HG02970 (cell line): ENCODE measurements around the gene PCDHGB3.
"Not testable (repeated sequence)": the region's sequence is repeated elsewhere in the genome, so short reads cannot be mapped to it uniquely, and the experiment has no call there.

Source experiments
- ATAC-seq: cut with Tn5 transposase; IDR thresholded peaks from one replicate; pipeline ENCODE4 v1.9.1; 2021; ENCODE audit warnings: mild to moderate bottlenecking, moderate library complexity, moderate number of reproducible peaks; ENCODE audit not compliant: unreplicated experiment, low FRiP score

Gene PCDHGB3

DNA sequence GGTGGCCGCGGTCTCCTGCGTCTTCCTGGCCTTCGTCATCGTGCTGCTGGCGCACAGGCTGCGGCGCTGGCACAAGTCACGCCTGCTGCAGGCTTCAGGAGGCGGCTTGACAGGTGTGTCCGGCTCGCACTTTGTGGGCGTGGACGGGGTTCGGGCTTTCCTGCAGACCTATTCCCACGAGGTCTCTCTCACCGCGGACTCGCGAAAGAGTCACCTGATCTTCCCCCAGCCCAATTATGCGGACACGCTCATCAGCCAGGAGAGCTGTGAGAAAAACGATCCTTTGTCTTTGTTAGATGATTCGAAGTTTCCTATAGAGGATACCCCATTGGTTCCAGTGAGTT lies 45.2 kb downstream of the PCDHGB3 start:
- ATAC-seq: not testable (repeated sequence)

- peak; percentile 57 for ATAC-seq
Measured at GRCh38 chr5:141417494-141418172, 47.6 kb downstream of the PCDHGB3 start, which contains the start of gene PCDHGB7. PCDHGB7 (plus strand) TSS chr5:141417677; CDS start chr5:141417860, 183 bp downstream.

GRCh38 chr5:141419074-141419880 lies 49.2 kb downstream of the PCDHGB3 start:
- no peak for ATAC-seq

DNA sequence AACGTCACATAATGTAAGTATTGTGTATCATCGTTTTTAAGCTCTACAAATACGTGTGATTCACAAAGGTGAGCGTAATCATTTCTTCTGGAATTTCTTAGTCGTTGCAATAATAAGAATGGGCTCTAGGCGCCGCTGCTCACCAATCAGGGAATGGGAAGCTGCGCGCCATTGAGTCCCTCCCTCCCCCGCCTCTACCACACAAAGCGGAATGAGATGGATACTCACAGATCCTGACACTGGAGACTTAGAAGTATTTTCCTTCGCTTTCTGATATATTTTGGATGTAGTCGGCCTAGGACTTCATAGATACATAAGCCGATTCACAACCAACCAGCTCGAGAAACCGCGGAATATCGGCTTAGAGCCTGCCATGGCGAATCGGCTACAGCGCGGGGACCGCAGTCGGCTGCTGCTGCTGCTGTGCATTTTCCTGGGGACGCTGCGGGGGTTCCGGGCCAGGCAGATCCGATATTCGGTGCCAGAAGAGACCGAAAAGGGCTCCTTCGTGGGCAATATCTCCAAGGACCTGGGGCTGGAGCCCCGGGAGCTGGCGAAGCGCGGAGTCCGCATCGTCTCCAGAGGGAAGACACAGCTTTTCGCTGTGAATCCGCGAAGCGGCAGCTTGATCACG lies 50.9 kb downstream of the PCDHGB3 start, which contains the start of gene PCDHGA11:
PCDHGA11 (plus strand) TSS at position 197 of the 634 bp plus-strand sequence; CDS start at position 374, 177 bp downstream.
- no peak for ATAC-seq

GRCh38 chr5:141421489-141421855 lies 51.4 kb downstream of the PCDHGB3 start:
- no peak for ATAC-seq
